Activated CD4-positive, alpha-beta T cell treated with anti-CD3 and anti-CD28 coated beads, Interleukin-2, amount 50 U/mL, for 48 hours (primary cell): ENCODE results near the gene SMNDC1.

ENCODE experiments used
- DNase-seq, 2 experiments: peaks; one replicate each; pipeline ENCODE4 v3.0.0-alpha.2; 2020

The SMNDC1 gene

DNA sequence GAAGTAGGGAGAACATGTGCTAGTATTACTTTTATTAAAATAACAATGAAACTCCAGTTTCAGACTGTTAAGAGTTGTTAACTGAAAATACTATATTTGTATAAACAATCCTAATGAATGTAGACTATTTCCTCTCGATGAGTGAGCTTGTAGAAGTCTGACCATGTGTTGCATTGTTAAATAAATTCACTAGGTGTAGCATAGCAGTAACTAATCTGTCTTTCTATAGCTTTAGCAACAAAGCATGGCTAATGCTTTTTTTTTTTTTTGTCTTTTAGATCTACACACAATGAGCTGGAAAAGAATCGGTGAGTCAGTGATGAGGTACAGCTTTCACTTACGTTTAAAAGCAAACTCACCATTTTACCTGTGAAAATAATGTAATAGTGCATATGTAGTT is 60.2 kb downstream of the SMNDC1 start:
- no peak for DNase-seq

DNA sequence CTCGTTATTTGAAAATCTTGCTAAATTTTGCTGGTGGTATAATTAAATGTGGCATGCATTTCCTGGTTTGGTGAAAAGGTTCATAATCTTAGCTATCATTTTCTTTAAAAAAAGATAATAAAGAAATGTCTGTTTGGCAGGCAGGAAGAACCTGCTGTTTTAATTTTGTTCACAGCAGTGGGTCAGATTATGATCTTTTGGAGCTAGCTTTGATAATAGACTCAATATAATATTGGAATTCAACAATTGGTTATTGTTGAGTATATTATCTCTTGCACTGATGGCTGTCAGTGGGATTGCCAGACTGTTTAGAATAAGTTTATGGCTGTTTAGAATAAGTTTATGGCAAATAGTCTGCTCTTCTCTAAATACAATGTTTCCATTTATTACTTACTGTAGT is 62.2 kb downstream of the SMNDC1 start:
- no peak for DNase-seq

DNA sequence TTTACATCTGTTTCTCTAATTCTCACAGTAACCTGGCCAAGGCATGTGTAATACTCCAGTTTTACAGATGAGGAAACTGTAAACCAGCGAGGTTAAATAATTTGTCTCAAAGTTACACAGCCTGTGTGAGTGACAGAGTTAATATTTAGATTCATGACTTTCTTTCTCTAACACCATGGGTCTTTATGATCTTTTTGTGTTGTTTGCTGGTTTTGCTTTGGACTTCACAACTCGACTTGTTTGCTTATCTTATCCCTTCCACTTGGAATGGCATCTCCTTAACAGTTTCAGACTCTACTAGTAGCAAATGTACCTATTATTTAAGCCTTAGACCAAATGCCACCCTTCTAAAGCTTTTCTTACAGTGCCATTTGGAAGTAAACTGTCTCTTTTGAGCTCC is 62.9 kb downstream of the SMNDC1 start:
- no peak for DNase-seq

DNA sequence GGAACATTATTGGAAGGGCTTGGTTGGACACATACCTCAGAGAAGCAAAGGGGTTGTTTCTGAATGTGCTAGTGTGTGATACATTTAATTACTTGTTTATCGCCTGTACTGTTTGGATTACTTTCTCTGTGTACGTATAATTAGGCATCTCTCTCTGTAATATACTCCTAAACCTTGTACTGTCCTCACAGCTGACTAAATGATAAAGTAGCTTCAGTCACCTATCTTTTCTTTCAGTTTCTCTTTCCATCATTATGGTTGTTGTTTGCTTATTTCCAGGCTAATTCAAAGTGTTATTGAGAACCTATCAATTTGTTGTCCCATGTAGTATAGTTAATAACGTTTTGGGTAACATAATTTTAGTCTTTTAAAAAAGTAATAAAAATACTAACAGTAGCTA is 63.3 kb downstream of the SMNDC1 start:
- no peak for DNase-seq
